HTR-8/SVneo (cell line): ENCODE results near the gene TRIM56.
"Not testable (repeated sequence)": the region's sequence is repeated elsewhere in the genome, so short reads cannot be mapped to it uniquely, and the experiment has no call there.

ENCODE experiments used
- DNase-seq: peaks from one replicate; pipeline ENCODE4 v3.0.0; 2011; ENCODE audit warnings: low spot score, mixed read lengths; ENCODE audit not compliant: insufficient read length
- FAIRE-seq: peaks from 2 replicates; lab custom pipeline; 2011; peaks lifted over from hg19 to GRCh38; lab: Jason Lieb, UNC

TRIM56 gene

DNA sequence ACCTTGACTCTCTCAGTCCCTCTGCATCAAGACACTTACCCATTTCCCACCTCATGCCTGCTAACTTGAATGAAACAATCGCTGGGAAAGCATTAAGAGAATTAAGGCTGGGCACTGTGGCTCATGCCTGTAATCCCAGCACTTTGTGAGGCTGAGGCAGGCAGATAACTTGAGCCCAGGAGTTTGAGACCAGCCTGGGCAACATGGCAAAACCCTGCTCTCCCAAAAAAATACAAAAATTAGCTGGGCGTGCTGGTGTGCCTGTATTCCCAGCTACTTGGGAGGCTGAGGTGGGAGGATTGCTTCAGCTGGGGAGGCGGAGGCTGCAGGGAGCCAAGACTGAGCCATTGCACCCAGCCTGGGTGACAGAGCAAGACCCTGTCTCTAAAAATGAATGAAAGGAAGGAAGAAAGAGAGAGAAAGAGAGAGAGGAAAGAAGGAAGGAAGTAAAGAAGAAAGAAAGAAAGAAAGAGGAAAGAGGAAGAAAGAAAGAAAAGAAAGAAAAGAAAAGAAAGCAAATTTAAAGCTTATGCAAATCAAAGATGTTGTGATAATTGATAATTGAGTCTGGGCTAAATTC, 42.3 kb downstream of the TRIM56 start:
- FAIRE-seq (no peak), DNase-seq (no peak)

GRCh38 chr7:101128040-101128834, 43.0 kb downstream of the TRIM56 start:
- FAIRE-seq: no peak

GRCh38 chr7:101129603-101130117, 44.4 kb downstream of the TRIM56 start:
- DNase-seq (no peak), FAIRE-seq (no peak)

More at GRCh38 chr7:101128040-101128834, 43.0 kb downstream of the TRIM56 start:
- DNase-seq: no peak

GRCh38 chr7:101132626-101133600, 47.6 kb downstream of the TRIM56 start:
- FAIRE-seq, DNase-seq: not testable (repeated sequence)

GRCh38 chr7:101133621-101134398, 48.5 kb downstream of the TRIM56 start:
- FAIRE-seq (no peak), DNase-seq (no peak)

GRCh38 chr7:101134399-101134980, 49.2 kb downstream of the TRIM56 start:
- DNase-seq (no peak), FAIRE-seq (no peak)

DNA sequence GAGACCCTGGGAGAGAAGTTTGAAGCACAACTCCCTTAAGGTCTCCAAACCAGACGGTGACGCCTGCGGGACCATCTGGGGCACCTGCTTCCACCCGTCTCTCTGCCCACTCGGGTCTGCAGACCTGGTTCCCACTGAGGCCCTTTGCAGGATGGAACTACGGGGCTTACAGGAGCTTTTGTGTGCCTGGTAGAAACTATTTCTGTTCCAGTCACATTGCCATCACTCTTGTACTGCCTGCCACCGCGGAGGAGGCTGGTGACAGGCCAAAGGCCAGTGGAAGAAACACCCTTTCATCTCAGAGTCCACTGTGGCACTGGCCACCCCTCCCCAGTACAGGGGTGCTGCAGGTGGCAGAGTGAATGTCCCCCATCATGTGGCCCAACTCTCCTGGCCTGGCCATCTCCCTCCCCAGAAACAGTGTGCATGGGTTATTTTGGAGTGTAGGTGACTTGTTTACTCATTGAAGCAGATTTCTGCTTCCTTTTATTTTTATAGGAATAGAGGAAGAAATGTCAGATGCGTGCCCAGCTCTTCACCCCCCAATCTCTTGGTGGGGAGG, 52.5 kb downstream of the TRIM56 start:
- no peak for DNase-seq
- FAIRE-seq: no peak

- DNase-seq: peak; percentile 80
- peak; percentile 49 for FAIRE-seq
These were observed 53.1 kb downstream of the TRIM56 start for GRCh38 chr7:101138213-101138870.

- FAIRE-seq (no peak), DNase-seq (no peak)
These were observed 55.0 kb downstream of the TRIM56 start for GRCh38 chr7:101140339-101140699.

- FAIRE-seq (no peak), DNase-seq (no peak)
These were observed 55.6 kb downstream of the TRIM56 start for GRCh38 chr7:101140746-101141382.
